Stomach (tissue), 9 donors: ENCODE results near the gene TBL1XR1. TPM values are rescaled to one million over a fixed set of nuclear protein-coding genes. Genes with fewer than 3 reads are reported as not detected.

Experiments
- DNase-seq, 2 donors: peaks; one replicate each; pipeline versions ENCODE4 v3.0.0 to v3.0.0-alpha.2; 2013 to 2019
- H3K27ac ChIP-seq, 5 donors: fragments of 200-600 bp in 4 of 5; sonication (generic) in 4 of 5; one replicate each; pipeline ENCODE4 v1.5.1; 2013 to 2019; ENCODE audit warnings: mild to moderate bottlenecking in 1 of 5, moderate library complexity in 1 of 5
- H3K27me3 ChIP-seq, 3 donors: fragments of 200-600 bp; sonication (generic); one replicate each; pipeline ENCODE4 v1.5.1; 2017 to 2019; ENCODE audit warnings: mixed run types in 1 of 3
- H3K36me3 ChIP-seq, 4 donors: fragments of 200-600 bp; sonication (generic); 1 replicate in 3 of 4; 2 replicates in 1 of 4; pipeline ENCODE4 v1.5.1; 2016 to 2019
- H3K4me1 ChIP-seq, 4 donors: fragments of 200-600 bp; sonication (generic); one replicate each; pipeline ENCODE4 v1.5.1; 2016 to 2019
- H3K4me3 ChIP-seq, 4 donors: fragments of 200-600 bp; sonication (generic) in 3 of 4; one replicate each; pipeline ENCODE4 v1.5.1; 2016 to 2019; ENCODE audit warnings: mild to moderate bottlenecking in 1 of 4
- H3K9me3 ChIP-seq, 4 donors: fragments of 200-600 bp; sonication (generic); one replicate each; pipeline ENCODE4 v1.5.1; 2016 to 2019
- CTCF ChIP-seq, 7 experiments: fragments of 450-650 bp in 4 of 7; fragments of 200-600 bp in 3 of 7; sonication (generic) in 3 of 7; IDR thresholded peaks; one replicate each; pipeline ENCODE4 v1.5.1; 2016 to 2019; ENCODE audit warnings: antibody characterized with exemption in 7 of 7, control low read depth in 2 of 7, mild to moderate bottlenecking in 1 of 7
- EP300 ChIP-seq: sonication (generic); formaldehyde crosslinking; IDR thresholded peaks from one replicate; pipeline ENCODE4 v1.6.1; 2017; ENCODE audit warnings: antibody characterized with exemption
- POLR2A ChIP-seq, 4 donors: fragments of 450-650 bp; IDR thresholded peaks; one replicate each; pipeline ENCODE4 v1.6.1; 2016; ENCODE audit warnings: antibody characterized with exemption in 4 of 4, control low read depth in 2 of 4, mild to moderate bottlenecking in 1 of 4, moderate library complexity in 1 of 4
- POLR2AphosphoS5 ChIP-seq, 3 donors: sonication (generic); formaldehyde crosslinking; IDR thresholded peaks; one replicate each; pipeline ENCODE4 v1.6.1; 2016; ENCODE audit warnings: antibody characterized with exemption in 3 of 3
- WGBS, 5 donors: extraction: QIAGEN DNeasy Blood & Tissue Kit in 3 of 5; methylation state at CpG; one replicate each; pipeline versions ENCODE4 v1.1.5 to v1.1.7; 2013 to 2018; 5-methylcytosine and 5-hydroxymethylcytosine counted together
- intact Hi-C: fragments of 100-400 bp; cut with DNase I; formaldehyde crosslinking; loops from one replicate; pipeline ENCODE4 v1.15.1; 2023; ENCODE audit warnings: low total_unique reads
- polyA plus RNA-seq, 3 donors: library from polyadenylated mRNA; stranded (reverse); fragments of 200-250 nt; gene quantifications; one replicate each; pipeline ENCODE4 v1.2.3, GENCODE V29; 2013
- total RNA-seq, 5 donors: library from RNA; depleted of rRNA; stranded (reverse); fragments of >200 nt; gene quantifications; one replicate each; pipeline versions ENCODE4 v1.1.0 to v1.2.3, GENCODE V29; 2014 to 2016
- donor health status: healthy with polysubstance abuse.
- donor health status: Bipolar disorder and iron deficiency.
- donor health status: healthy.

TBL1XR1 gene
- total and polyA plus RNA-seq, 8 donors: 11.6 to 217 (median 41.1) TPM

- DNase-seq: no peak
- H3K4me1 ChIP-seq: peaks cover 0 to 42% (median 22%) of the 10 kb centered on the region in 4 donors
- no peaks in the 10 kb centered on the region for H3K27me3 ChIP-seq
- no peak overlapping the region for H3K4me3 ChIP-seq
- intact Hi-C loops: loop anchor here (10.0 kb wide), 1 partner anchor 106 kb away; no protein-coding TSS in a partner anchor
- no peak for TF ChIP-seq POLR2AphosphoS5 (IDR thresholded peaks at IDR 0.05)
- WGBS, 5 donors: 93 to 98% (median 96%) methylated on average over 3 of the region's 3 CpGs
- H3K27ac ChIP-seq: no peak overlapping the region
- H3K36me3 ChIP-seq: no peaks in the 10 kb centered on the region
- H3K9me3 ChIP-seq: no peaks in the 10 kb centered on the region
Observed at GRCh38 chr3:177068967-177069366, 128.3 kb downstream of the TBL1XR1 start.

- intact Hi-C loops: loop anchor here (10.0 kb wide), 1 partner anchor 109 kb away; no protein-coding TSS in a partner anchor
- TF ChIP-seq EP300: no peak
- no peak for TF ChIP-seq POLR2AphosphoS5 (IDR thresholded peaks at IDR 0.05)
- no peak for TF ChIP-seq POLR2A (IDR thresholded peaks at IDR 0.05)
- TF ChIP-seq CTCF (IDR thresholded peaks at IDR 0.05): no peak
- WGBS, 5 donors: 81 to 95% (median 92%) methylated on average over 2 of the region's 2 CpGs
- Histone ChIP-seq H3K4me1 (peaks cover 0 to 60% (median 34%) of the 10 kb centered on the region in 4 donors), H3K4me3 (no peak overlapping the region), H3K27me3 (no peaks in the 10 kb centered on the region), H3K9me3 (no peaks in the 10 kb centered on the region), H3K27ac (no peak overlapping the region), H3K36me3 (no peaks in the 10 kb centered on the region)
- no peak for DNase-seq
Observed at GRCh38 chr3:177066068-177066467, 131.2 kb downstream of the TBL1XR1 start.

GRCh38 chr3:177065285-177066033 is 131.8 kb downstream of the TBL1XR1 start:
- Histone ChIP-seq H3K4me3 (no peak overlapping the region), H3K27ac (no peak overlapping the region), H3K9me3 (no peaks in the 10 kb centered on the region), H3K27me3 (no peaks in the 10 kb centered on the region), H3K4me1 (peaks cover 0 to 65% (median 36%) of the 10 kb centered on the region in 4 donors), H3K36me3 (no peaks in the 10 kb centered on the region)
- no peak for TF ChIP-seq POLR2AphosphoS5 (IDR thresholded peaks at IDR 0.05)
- no peak for TF ChIP-seq EP300
- TF ChIP-seq CTCF (IDR thresholded peaks at IDR 0.05): no peak
- TF ChIP-seq POLR2A (IDR thresholded peaks at IDR 0.05): no peak
- no peak for DNase-seq
- WGBS, 5 donors: 73 to 85% (median 77%) methylated on average over 3 of the region's 3 CpGs
- intact Hi-C loops: loop anchor here (10.0 kb wide), 1 partner anchor 109 kb away; no protein-coding TSS in a partner anchor

- intact Hi-C loops: loop anchor here (10.0 kb wide), 1 partner anchor 113 kb away; no protein-coding TSS in a partner anchor
- no peak for DNase-seq
- no peaks in the 10 kb centered on the region for H3K27me3 ChIP-seq
- TF ChIP-seq POLR2AphosphoS5 (IDR thresholded peaks at IDR 0.05) (no peak), EP300 (no peak), POLR2A (IDR thresholded peaks at IDR 0.05) (no peak), CTCF (IDR thresholded peaks at IDR 0.05) (no peak)
- no peaks in the 10 kb centered on the region for H3K9me3 ChIP-seq
- H3K36me3 ChIP-seq: no peaks in the 10 kb centered on the region
- no peak overlapping the region for H3K27ac ChIP-seq
- H3K4me1 ChIP-seq: peaks cover 0 to 64% (median 35%) of the 10 kb centered on the region in 4 donors
- WGBS, 5 donors: 87 to 100% (median 91%) methylated on average over 2 of the region's 2 CpGs
- no peak overlapping the region for H3K4me3 ChIP-seq
Observed at GRCh38 chr3:177062052-177062732, 135.1 kb downstream of the TBL1XR1 start.
